Smooth muscle cell (in vitro differentiated cells): Measurements from ENCODE around the gene IDUA. TPM values are rescaled to one million over a fixed set of nuclear protein-coding genes. Genes with fewer than 3 reads are reported as not detected.

Experiments used
- DNase-seq: peaks from one replicate; lab custom pipeline; 2025; ENCODE audit not compliant: unreplicated experiment; lab: John Stamatoyannopoulos, UW
- H2AFZ ChIP-seq: fragments of 200-600 bp; sonication (generic); 2 replicates; pipeline ENCODE4 v1.6.0; 2016; ENCODE audit warnings: antibody characterized with exemption, low read depth, mild to moderate bottlenecking
- H3F3A ChIP-seq: fragments of 200-600 bp; sonication (generic); 2 replicates; pipeline ENCODE4 v1.6.0; 2017; ENCODE audit warnings: antibody characterized with exemption, low read depth
- H3K27ac ChIP-seq: fragments of 200-600 bp; sonication (generic); 2 replicates; pipeline ENCODE4 v1.5.1; 2016; ENCODE audit warnings: low read depth, mild to moderate bottlenecking
- H3K27me3 ChIP-seq: fragments of 200-600 bp; sonication (generic); 2 replicates; pipeline ENCODE4 v1.6.1; 2016; ENCODE audit warnings: low read depth, mild to moderate bottlenecking
- H3K36me3 ChIP-seq: fragments of 200-600 bp; sonication (generic); 2 replicates; pipeline ENCODE4 v1.5.1; 2016; ENCODE audit warnings: low read depth
- H3K4me1 ChIP-seq: fragments of 200-600 bp; sonication (generic); 2 replicates; pipeline ENCODE4 v1.5.1; 2016; ENCODE audit warnings: low read depth
- H3K4me2 ChIP-seq: fragments of 200-600 bp; sonication (generic); 2 replicates; pipeline ENCODE4 v1.6.0; 2016; ENCODE audit warnings: mild to moderate bottlenecking
- H3K4me3 ChIP-seq: fragments of 200-600 bp; sonication (generic); 2 replicates; pipeline ENCODE4 v1.5.1; 2016; ENCODE audit warnings: mild to moderate bottlenecking
- H3K79me2 ChIP-seq: fragments of 200-600 bp; sonication (generic); 2 replicates; pipeline ENCODE4 v1.6.0; 2016; ENCODE audit warnings: low read depth, mild to moderate bottlenecking
- H3K9ac ChIP-seq: fragments of 200-600 bp; sonication (generic); 2 replicates; pipeline ENCODE4 v1.6.0; 2016; ENCODE audit warnings: low read depth
- H3K9me3 ChIP-seq: fragments of 200-600 bp; sonication (generic); replicated peaks from 2 replicates; pipeline ENCODE4 v1.5.1; 2016; ENCODE audit warnings: low read depth
- H4K20me1 ChIP-seq: fragments of 200-600 bp; sonication (generic); 2 replicates; pipeline ENCODE4 v1.6.0; 2016; ENCODE audit warnings: low read depth
- CTCF ChIP-seq: fragments of 200-600 bp; sonication (generic); IDR thresholded peaks from 2 replicates; pipeline ENCODE4 v1.5.1; 2017; ENCODE audit warnings: borderline replicate concordance, mild to moderate bottlenecking, antibody characterized with exemption; ENCODE audit not compliant: insufficient read depth, poor library complexity, severe bottlenecking
- WGBS: methylation state at CpG from one replicate; pipeline ENCODE4 v1.1.7; 2016; ENCODE audit warnings: low lambda C conversion rate; 5-methylcytosine and 5-hydroxymethylcytosine counted together
- polyA plus RNA-seq: library from polyadenylated mRNA; unstranded; fragments of >200 nt; fragmentation: Nextera tagmentation; extraction: Ambion mirVana; gene quantifications from 2 replicates; pipeline ENCODE4 v1.2.1, GENCODE V29; 2016
- total RNA-seq: library from RNA; depleted of rRNA; stranded (reverse); fragments of >200 nt; gene quantifications from 2 replicates; pipeline ENCODE4 v1.2.3, GENCODE V29; 2014

IDUA gene
- total and polyA plus RNA-seq, 2 experiments from 2014 or later = 6.3 to 49.9 TPM

GRCh38 chr4:948936-949300 is 37.9 kb upstream of the IDUA start:
- H2AFZ ChIP-seq = no peak overlapping the region
- H3K27me3 ChIP-seq = no peaks in the 10 kb centered on the region
- no peak for DNase-seq
- no peak overlapping the region for H3K4me3 ChIP-seq
- H3K4me2 ChIP-seq = no peak overlapping the region
- H4K20me1 ChIP-seq = peaks cover 25% of the 10 kb centered on the region
- H3F3A ChIP-seq = no peaks in the 10 kb centered on the region
- no peak overlapping the region for H3K9ac ChIP-seq
- no peaks in the 10 kb centered on the region for H3K9me3 ChIP-seq
- no peaks in the 10 kb centered on the region for H3K79me2 ChIP-seq
- 93% methylated on average over 13 of the region's 13 CpGs for WGBS
- no peaks in the 10 kb centered on the region for H3K4me1 ChIP-seq
- H3K27ac ChIP-seq = no peak overlapping the region
- no peaks in the 10 kb centered on the region for H3K36me3 ChIP-seq
- TF ChIP-seq CTCF = no peak

- no peaks in the 10 kb centered on the region for H3K27me3 ChIP-seq
- no peak for TF ChIP-seq CTCF
- no peaks in the 10 kb centered on the region for H3F3A ChIP-seq
- no peaks in the 10 kb centered on the region for H3K36me3 ChIP-seq
- H2AFZ ChIP-seq = no peak overlapping the region
- H3K79me2 ChIP-seq = no peaks in the 10 kb centered on the region
- peaks cover 18% of the 10 kb centered on the region for H4K20me1 ChIP-seq
- H3K4me1 ChIP-seq = no peaks in the 10 kb centered on the region
- no peak for DNase-seq
- no peak overlapping the region for H3K4me2 ChIP-seq
- H3K9ac ChIP-seq = no peak overlapping the region
- no peak overlapping the region for H3K27ac ChIP-seq
- no peak overlapping the region for H3K4me3 ChIP-seq
- 91% methylated on average over 20 of the region's 20 CpGs for WGBS
- no peaks in the 10 kb centered on the region for H3K9me3 ChIP-seq
Measured at GRCh38 chr4:949656-950055, 37.2 kb upstream of the IDUA start.

DNA sequence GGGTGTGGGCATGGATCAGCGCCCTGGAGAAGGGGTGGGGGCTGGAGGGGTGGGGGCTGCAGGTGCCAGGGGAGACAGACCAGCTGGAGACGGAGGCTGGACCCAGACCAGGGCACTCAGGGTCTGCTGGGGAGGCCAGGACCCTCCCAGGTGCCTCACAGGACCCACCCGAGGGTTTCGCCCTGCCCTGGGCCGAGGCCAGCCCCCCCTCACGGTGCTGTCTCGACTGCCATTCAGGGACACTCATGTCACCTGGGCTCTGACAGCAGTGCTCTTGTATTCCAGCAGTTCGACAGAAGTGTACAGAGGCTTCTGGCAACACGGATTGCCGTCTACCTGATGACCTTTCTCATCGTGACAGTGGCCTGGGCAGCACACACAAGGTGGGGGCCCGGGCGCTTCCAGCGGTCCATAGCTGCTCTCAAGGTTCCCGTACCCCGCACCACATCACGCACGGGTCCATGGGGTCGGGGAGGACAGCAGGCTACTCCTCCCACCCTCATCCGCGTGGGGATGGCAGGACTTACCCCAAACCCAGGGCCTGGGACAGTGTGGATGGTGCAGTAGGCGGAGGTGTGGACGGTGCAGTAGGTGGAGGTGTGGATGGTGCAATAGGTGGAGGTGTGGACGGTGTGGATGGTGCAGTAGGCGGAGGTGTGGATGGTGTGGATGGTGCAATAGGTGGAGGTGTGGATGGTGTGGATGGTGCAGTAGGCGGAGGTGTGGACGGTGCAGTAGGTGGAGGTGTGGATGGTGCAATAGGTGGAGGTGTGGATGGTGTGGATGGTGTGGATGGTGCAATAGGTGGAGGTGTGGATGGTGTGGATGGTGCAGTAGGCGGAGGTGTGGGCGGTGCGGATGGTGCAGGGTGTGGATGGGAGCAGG is 36.5 kb upstream of the IDUA start:
- Histone ChIP-seq H3K9ac (no peak overlapping the region), H2AFZ (no peak overlapping the region), H3K36me3 (no peaks in the 10 kb centered on the region), H3K4me3 (no peak overlapping the region), H3F3A (no peaks in the 10 kb centered on the region), H3K4me2 (no peak overlapping the region), H3K27ac (no peak overlapping the region), H3K27me3 (no peaks in the 10 kb centered on the region), H3K4me1 (no peaks in the 10 kb centered on the region), H3K9me3 (no peaks in the 10 kb centered on the region), H3K79me2 (no peaks in the 10 kb centered on the region), H4K20me1 (peaks cover 12% of the 10 kb centered on the region)
- DNase-seq = no peak
- no peak for TF ChIP-seq CTCF
- WGBS = 92% methylated on average over 25 of the region's 30 CpGs

- Histone ChIP-seq H2AFZ (no peak overlapping the region), H3K4me2 (no peak overlapping the region), H4K20me1 (peaks cover 4% of the 10 kb centered on the region), H3K4me3 (no peak overlapping the region), H3K27me3 (no peaks in the 10 kb centered on the region), H3K79me2 (no peaks in the 10 kb centered on the region), H3K4me1 (no peaks in the 10 kb centered on the region), H3K9me3 (no peaks in the 10 kb centered on the region), H3F3A (no peaks in the 10 kb centered on the region), H3K27ac (no peak overlapping the region), H3K9ac (no peak overlapping the region), H3K36me3 (no peaks in the 10 kb centered on the region)
- no peak for TF ChIP-seq CTCF
- 89% methylated on average over 7 of the region's 7 CpGs for WGBS
- DNase-seq = no peak
Measured at GRCh38 chr4:951186-951585, 35.7 kb upstream of the IDUA start.
